GM12872 (cell line): ENCODE data around the gene PGAP3.
A peak's percentile ranks its signal among the peaks of the same experiment; 100 is the strongest.

ENCODE experiments used
- CTCF ChIP-seq: IDR thresholded peaks from 3 replicates; pipeline ENCODE4 v1.5.1; 2011; ENCODE audit warnings: low read depth, mild to moderate bottlenecking, low read length, moderate library complexity; ENCODE audit not compliant: insufficient read depth

The PGAP3 gene

GRCh38 chr17:39671651-39672521, 16.0 kb downstream of the PGAP3 start:
- peak; percentile 69 for TF ChIP-seq CTCF

GRCh38 chr17:39670746-39671145, 17.1 kb downstream of the PGAP3 start:
- TF ChIP-seq CTCF = no peak

- TF ChIP-seq CTCF = no peak
Measured at GRCh38 chr17:39669897-39670735, 17.7 kb downstream of the PGAP3 start.

GRCh38 chr17:39667945-39668924, 19.6 kb downstream of the PGAP3 start, which contains the start of gene PNMT:
PNMT (plus strand) TSS chr17:39668453; CDS start chr17:39668476, 23 bp downstream.
- TF ChIP-seq CTCF = peak; percentile 68

- TF ChIP-seq CTCF = no peak
Measured at GRCh38 chr17:39667262-39667944, 20.5 kb downstream of the PGAP3 start.

GRCh38 chr17:39666601-39667261, 21.1 kb downstream of the PGAP3 start:
- TF ChIP-seq CTCF = no peak
